ENCODE results near the gene ECPAS.

DNA sequence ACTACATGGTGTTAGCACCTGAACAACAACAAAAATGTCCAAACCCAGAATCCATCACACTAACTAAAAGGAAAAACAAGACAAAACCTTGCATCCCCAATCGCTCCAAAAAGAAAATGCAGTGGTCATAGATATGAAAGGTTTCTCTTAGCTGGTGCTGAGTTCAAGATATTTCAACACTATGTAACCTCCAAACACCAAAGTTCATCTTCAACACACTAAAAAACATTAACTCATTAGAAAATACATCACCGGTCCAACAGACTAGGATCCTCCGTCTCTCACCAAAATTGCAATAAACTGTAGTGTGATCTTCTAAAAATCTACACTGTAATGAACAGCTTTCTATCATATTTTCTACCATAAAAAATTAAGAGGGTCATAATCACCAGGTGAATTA is 60.8 kb downstream of the ECPAS start:
- no peak for TF ChIP-seq EZH2 (IDR thresholded peaks at IDR 0.05; ENCODE audit: borderline replicate concordance, low read depth, low read length, poor library complexity, severe bottlenecking)
- TF ChIP-seq, protein P1, sequence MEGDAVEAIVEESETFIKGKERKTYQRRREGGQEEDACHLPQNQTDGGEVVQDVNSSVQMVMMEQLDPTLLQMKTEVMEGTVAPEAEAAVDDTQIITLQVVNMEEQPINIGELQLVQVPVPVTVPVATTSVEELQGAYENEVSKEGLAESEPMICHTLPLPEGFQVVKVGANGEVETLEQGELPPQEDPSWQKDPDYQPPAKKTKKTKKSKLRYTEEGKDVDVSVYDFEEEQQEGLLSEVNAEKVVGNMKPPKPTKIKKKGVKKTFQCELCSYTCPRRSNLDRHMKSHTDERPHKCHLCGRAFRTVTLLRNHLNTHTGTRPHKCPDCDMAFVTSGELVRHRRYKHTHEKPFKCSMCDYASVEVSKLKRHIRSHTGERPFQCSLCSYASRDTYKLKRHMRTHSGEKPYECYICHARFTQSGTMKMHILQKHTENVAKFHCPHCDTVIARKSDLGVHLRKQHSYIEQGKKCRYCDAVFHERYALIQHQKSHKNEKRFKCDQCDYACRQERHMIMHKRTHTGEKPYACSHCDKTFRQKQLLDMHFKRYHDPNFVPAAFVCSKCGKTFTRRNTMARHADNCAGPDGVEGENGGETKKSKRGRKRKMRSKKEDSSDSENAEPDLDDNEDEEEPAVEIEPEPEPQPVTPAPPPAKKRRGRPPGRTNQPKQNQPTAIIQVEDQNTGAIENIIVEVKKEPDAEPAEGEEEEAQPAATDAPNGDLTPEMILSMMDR (conservative IDR thresholded peaks at IDR 0.05; ENCODE audit: low read depth, low read length), result no peak

All from A673 (cell line).